HCT116 (cell line): Measurements from ENCODE around the gene GNB5. TPM values are rescaled to one million over a fixed set of nuclear protein-coding genes. Genes with fewer than 3 reads are reported as not detected.

Experiments
- ATAC-seq: fragments of 200-7000 bp; cut with Tn5 transposase; 2 replicates; pipeline ENCODE4 v1.9.1; 2020; ENCODE audit warnings: mild to moderate bottlenecking, moderate library complexity
- BruUV-seq: library from RNA; stranded (reverse); fragments of 400-500 nt; replicated peaks from 2 replicates; lab custom pipeline; 2021; lab: Mats Ljungman, UMichigan
- CTCF ChIA-PET: fragments of 300-600 bp; sonication (Branson Sonifier 250); formaldehyde crosslinking; loops from one replicate; lab custom pipeline; 2021; ENCODE audit warnings: antibody characterized with exemption; lab: Charles Lee
- POLR2A ChIA-PET: fragments of 300-600, 350-600 bp; sonication (Branson Sonifier 250); formaldehyde crosslinking; loops from one replicate; lab custom pipeline; 2021; ENCODE audit warnings: antibody characterized with exemption; lab: Charles Lee
- RAD21 ChIA-PET, 2 experiments: fragments of 300-600 bp; sonication (Branson Sonifier 250); formaldehyde crosslinking; loops; one replicate each; lab custom pipeline; 2023; ENCODE audit warnings: low total read pairs in 2 of 2; ENCODE audit not compliant: uncharacterized antibody in 2 of 2, unreplicated experiment in 2 of 2, low non-redundant PET in 1 of 2; lab: Charles Lee
- DNase-seq: peaks from one replicate; pipeline ENCODE4 v3.0.0-alpha.2; 2010; ENCODE audit warnings: low read depth, low spot score
- H2AFZ ChIP-seq: fragments of 200-600 bp; shearing (Covaris generic), sonication (generic); 2 replicates; pipeline ENCODE4 v1.6.1; 2017; ENCODE audit warnings: low read depth, mixed run types, mixed read lengths, antibody characterized with exemption, low read length; ENCODE audit not compliant: poor library complexity, severe bottlenecking
- H3K27ac ChIP-seq: 2 replicates; pipeline ENCODE4 v1.5.1; 2012; ENCODE audit warnings: low read depth, low read length
- H3K27me3 ChIP-seq: fragments of 200-600 bp; sonication (generic); 2 replicates; pipeline ENCODE4 v1.6.1; 2016; ENCODE audit warnings: mixed run types, low read length, mixed read lengths; ENCODE audit not compliant: insufficient read depth
- H3K36me3 ChIP-seq, 2 experiments: fragments of 200-500 bp in 1 of 2; fragments of 200-600 bp in 1 of 2; sonication (Bioruptor generic) in 1 of 2; sonication (generic) in 1 of 2; 2 replicates each; pipeline versions ENCODE4 v1.5.1 to v1.6.1; 2014 to 2016; ENCODE audit warnings: low read length in 2 of 2, inconsistent platforms in 1 of 2, mixed read lengths in 1 of 2, mixed run types in 1 of 2; ENCODE audit not compliant: insufficient read depth in 2 of 2, control insufficient read depth in 1 of 2
- H3K4me1 ChIP-seq, 2 experiments: fragments of 200-600 bp in 1 of 2; sonication (generic) in 1 of 2; 2 replicates each; pipeline versions ENCODE4 v1.5.1 to v1.6.1; 2012 to 2017; ENCODE audit warnings: low read length in 2 of 2, inconsistent platforms in 1 of 2, mild to moderate bottlenecking in 1 of 2, mixed read lengths in 1 of 2, mixed run types in 1 of 2, moderate library complexity in 1 of 2; ENCODE audit not compliant: insufficient read depth in 2 of 2, control insufficient read depth in 1 of 2
- H3K4me2 ChIP-seq: fragments of 200-600 bp; sonication (generic); 2 replicates; pipeline ENCODE4 v1.6.1; 2017; ENCODE audit warnings: mixed run types, low read length, mixed read lengths
- H3K4me3 ChIP-seq, 2 experiments: fragments of 200-600 bp in 1 of 2; sonication (generic) in 1 of 2; replicated peaks in 1 of 2; 2 replicates each; pipeline ENCODE4 v1.5.1; 2011 to 2016; ENCODE audit warnings: low read length in 2 of 2, control low read depth in 1 of 2, low read depth in 1 of 2, mild to moderate bottlenecking in 1 of 2, mixed read lengths in 1 of 2, mixed run types in 1 of 2
- H3K79me2 ChIP-seq: fragments of 200-600 bp; sonication (generic); 2 replicates; pipeline ENCODE4 v1.6.1; 2017; ENCODE audit warnings: mild to moderate bottlenecking, mixed run types, low read length, moderate library complexity, mixed read lengths; ENCODE audit not compliant: insufficient read depth
- H3K9ac ChIP-seq: fragments of 200-600 bp; sonication (generic); 2 replicates; pipeline ENCODE4 v1.6.1; 2016; ENCODE audit warnings: low read length, mixed read lengths
- H3K9me2 ChIP-seq: fragments of 200-600 bp; sonication (generic), shearing (Covaris generic); 2 replicates; pipeline ENCODE4 v1.6.1; 2017; ENCODE audit warnings: mixed run types, mild to moderate bottlenecking, moderate library complexity; ENCODE audit not compliant: insufficient read depth
- H3K9me3 ChIP-seq, 2 experiments: fragments of 200-500 bp in 1 of 2; fragments of 200-600 bp in 1 of 2; sonication (Bioruptor generic) in 1 of 2; sonication (generic) in 1 of 2; 2 replicates each; pipeline ENCODE4 v1.6.1; 2014 to 2017; ENCODE audit warnings: low read length in 2 of 2, mixed read lengths in 2 of 2, inconsistent platforms in 1 of 2, low read depth in 1 of 2, mild to moderate bottlenecking in 1 of 2, mixed run types in 1 of 2, moderate library complexity in 1 of 2; ENCODE audit not compliant: control insufficient read depth in 1 of 2, insufficient read depth in 1 of 2
- H4K20me1 ChIP-seq: fragments of 200-600 bp; sonication (generic), shearing (Covaris generic); 2 replicates; pipeline ENCODE4 v1.6.1; 2017; ENCODE audit warnings: mixed run types, mild to moderate bottlenecking, moderate library complexity; ENCODE audit not compliant: insufficient read depth
- ATF3 ChIP-seq: IDR thresholded peaks from 2 replicates; pipeline ENCODE4 v1.6.1; 2012
- FOSL1 ChIP-seq: IDR thresholded peaks from 2 replicates; pipeline ENCODE4 v1.6.1; 2012; ENCODE audit warnings: low read depth
- MAX ChIP-seq: IDR thresholded peaks from 2 replicates; pipeline ENCODE4 v1.6.1; 2012
- POLR2A ChIP-seq: IDR thresholded peaks from 2 replicates; pipeline ENCODE4 v1.7.0; 2011; ENCODE audit warnings: borderline replicate concordance; ENCODE audit not compliant: insufficient read depth, insufficient read length; ENCODE audit errors: extremely low read depth
- POLR2AphosphoS5 ChIP-seq: IDR thresholded peaks from 2 replicates; pipeline ENCODE4 v1.6.1; 2011; ENCODE audit warnings: mild to moderate bottlenecking, low read depth, low read length, moderate library complexity
- TCF7L2 ChIP-seq: IDR thresholded peaks from 2 replicates; pipeline ENCODE4 v1.7.0; 2011; ENCODE audit warnings: borderline replicate concordance, inconsistent platforms; ENCODE audit not compliant: insufficient read depth, insufficient read length; ENCODE audit errors: extremely low read depth
- YY1 ChIP-seq: IDR thresholded peaks from 2 replicates; pipeline ENCODE4 v1.6.1; 2011; ENCODE audit warnings: low read length, low read depth, moderate library complexity, mild to moderate bottlenecking; ENCODE audit not compliant: insufficient replicate concordance; ENCODE audit errors: extremely low read depth
- ZBTB33 ChIP-seq: IDR thresholded peaks from 2 replicates; pipeline ENCODE4 v1.6.1; 2011; ENCODE audit warnings: mild to moderate bottlenecking, low read length, moderate library complexity; ENCODE audit not compliant: insufficient replicate concordance; ENCODE audit errors: extremely low read depth
- intact Hi-C: fragments of 100-400 bp; cut with micrococcal nuclease; formaldehyde crosslinking; loops from 2 replicates; pipeline ENCODE4 v1.10.0; 2022
- total RNA-seq: library from RNA; stranded (reverse); gene quantifications from one replicate; pipeline ENCODE4 v1.2.1, GENCODE V29; 2021; ENCODE audit not compliant: unreplicated experiment

The GNB5 gene
- total RNA-seq, 1 experiment from 2014 or later: 27.6 TPM

- H3K27ac ChIP-seq: no peak overlapping the region
- no peaks in the 10 kb centered on the region for H3K79me2 ChIP-seq
- H2AFZ ChIP-seq: no peak overlapping the region
- H3K36me3 ChIP-seq: peaks cover 0 to 2% of the 10 kb centered on the region in 2 experiments; a peak in 1 of 4 replicates
- ChIA-PET RAD21 (no interaction called here), POLR2A (no interaction called here), CTCF (no interaction called here)
- H3K4me3 ChIP-seq: no peak overlapping the region
- BruUV-seq: no TSS peak
- DNase-seq: no peak
- no peaks in the 10 kb centered on the region for H3K27me3 ChIP-seq
- no peak for TF ChIP-seq ZBTB33
- TF ChIP-seq ATF3: no peak
- no peak for TF ChIP-seq FOSL1
- TF ChIP-seq YY1: no peak
- no peak for TF ChIP-seq POLR2A
- TF ChIP-seq POLR2AphosphoS5: no peak
- TF ChIP-seq TCF7L2: no peak
- TF ChIP-seq MAX: no peak
- H3K9ac ChIP-seq: no peak overlapping the region
- no peaks in the 10 kb centered on the region for H4K20me1 ChIP-seq
- ATAC-seq: no peak
- no peaks in the 10 kb centered on the region for H3K9me2 ChIP-seq
- H3K9me3 ChIP-seq: no peaks in the 10 kb centered on the region
- H3K4me2 ChIP-seq: no peak overlapping the region
- peaks cover 0 to 13% of the 10 kb centered on the region in 2 experiments; a peak in 2 of 4 replicates for H3K4me1 ChIP-seq
- intact Hi-C loops: no loop called here
Measured at GRCh38 chr15:52146261-52146660, 44.9 kb downstream of the GNB5 start.
